ENCODE data around the gene TIAL1.
"Not testable (repeated sequence)": the region's sequence is repeated elsewhere in the genome, so short reads cannot be mapped to it uniquely, and the experiment has no call there.

The TIAL1 gene

DNA sequence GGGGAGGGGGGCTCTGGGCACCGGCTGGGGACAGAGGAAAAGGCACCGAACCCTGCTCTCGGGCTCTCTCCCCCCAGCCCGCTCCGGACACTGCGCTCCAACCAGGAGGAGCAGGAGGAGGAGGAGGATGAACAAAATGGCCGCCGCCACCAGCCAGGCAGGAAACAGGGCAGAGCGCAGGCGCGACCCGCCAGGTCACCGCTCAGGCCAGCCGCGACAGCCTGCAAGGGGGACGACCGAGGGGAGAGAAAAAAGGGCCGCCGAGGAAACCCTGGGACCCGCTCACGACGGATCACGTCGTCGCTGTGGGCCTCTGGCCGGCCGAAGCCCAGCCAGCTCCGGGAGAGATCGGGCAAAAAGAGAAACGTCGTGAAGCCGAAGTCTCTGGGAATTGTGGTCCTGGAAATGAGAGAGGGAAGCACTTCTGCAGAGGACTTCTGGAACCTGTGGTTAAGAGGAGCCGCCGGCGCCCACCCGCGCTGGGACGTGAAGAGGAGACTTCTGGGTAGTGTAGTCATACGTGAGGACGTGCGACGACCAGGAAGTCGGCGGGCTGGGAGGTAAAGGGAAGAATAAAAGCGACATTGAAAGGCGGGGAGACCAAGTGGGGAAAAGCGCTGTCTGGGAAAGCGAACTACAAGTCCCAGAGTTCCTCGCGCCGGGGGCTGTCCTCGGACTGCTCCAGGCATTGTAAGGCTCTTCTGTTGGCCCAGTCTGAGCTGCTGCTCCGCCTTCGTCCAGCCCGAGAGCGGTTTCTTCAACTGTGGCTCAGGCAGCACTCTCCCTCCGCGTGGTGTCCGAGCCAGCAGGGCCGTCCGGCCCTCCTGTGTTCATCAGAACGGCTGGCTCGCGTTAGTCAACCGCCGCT lies at the start of gene TIAL1:
Gene TIAL1, minus strand, starts transcription at position 428 of the 868 bp plus-strand sequence. CDS start 499 bp downstream, outside the sequence.
- peak; percentile 95 for DNase-seq

DNA sequence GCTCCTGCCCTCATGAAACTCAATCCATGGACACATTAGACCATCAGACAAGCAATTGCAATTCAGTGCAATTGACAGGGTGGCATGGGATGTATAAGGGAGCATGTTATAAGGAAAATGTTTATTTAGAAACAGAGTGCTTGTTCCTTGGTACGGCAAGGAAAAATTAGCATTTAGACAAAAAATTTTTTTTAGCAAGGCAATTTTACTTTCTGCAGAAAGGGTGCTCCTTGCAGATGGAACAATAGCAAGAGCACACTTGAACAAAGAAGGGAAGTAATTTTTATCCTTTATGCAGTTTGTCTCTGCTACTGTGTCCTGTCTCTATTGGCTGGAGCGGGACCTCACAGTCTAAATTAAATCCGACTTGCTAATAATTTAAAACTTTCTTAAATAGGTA lies 48.2 kb upstream of the TIAL1 start:
- no peak for DNase-seq

GRCh38 chr10:119644205-119644814 lies 47.5 kb upstream of the TIAL1 start:
- DNase-seq, result no peak

DNA sequence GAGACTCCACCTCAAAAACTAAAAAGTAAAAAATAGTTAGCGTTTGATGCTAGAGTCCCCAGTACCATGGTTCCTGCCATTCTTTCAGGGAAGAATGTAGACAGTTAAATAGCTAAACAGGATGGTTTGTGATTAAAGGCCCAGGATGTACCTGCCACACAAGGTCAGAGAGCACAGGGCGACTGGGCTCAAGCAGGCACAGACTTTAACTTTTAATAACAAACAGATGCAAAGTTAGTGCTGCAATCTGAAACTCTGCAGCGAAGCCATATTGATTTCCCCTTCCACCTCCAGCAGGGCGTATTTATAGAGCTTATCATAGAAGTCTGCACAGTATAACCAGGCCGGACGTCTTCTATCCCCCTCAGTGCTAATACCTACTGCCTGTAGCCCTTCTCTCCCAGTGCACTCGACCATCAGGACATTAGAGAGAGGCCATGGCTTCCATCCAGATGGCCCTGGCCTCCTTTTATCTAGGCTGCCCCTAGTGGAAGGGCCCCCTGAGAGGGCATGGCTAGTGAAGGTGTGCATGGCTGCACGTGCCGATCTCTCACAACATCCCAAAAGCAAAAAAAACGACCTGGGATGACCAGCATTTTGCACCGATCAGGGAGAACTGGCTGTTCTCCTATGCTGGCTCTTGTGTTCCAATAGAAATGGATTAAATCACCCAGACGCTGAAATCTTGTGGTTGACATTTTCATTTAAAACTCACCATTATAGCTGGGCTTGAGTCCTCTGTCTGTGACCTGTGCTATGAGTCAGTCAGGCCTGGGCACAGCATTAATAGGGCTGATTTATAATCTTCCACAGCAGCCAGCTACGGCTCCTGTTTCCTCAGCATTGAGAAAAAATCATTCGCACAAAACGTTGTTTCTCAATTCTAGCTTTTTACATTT lies 46.8 kb upstream of the TIAL1 start:
- no peak for DNase-seq

DNA sequence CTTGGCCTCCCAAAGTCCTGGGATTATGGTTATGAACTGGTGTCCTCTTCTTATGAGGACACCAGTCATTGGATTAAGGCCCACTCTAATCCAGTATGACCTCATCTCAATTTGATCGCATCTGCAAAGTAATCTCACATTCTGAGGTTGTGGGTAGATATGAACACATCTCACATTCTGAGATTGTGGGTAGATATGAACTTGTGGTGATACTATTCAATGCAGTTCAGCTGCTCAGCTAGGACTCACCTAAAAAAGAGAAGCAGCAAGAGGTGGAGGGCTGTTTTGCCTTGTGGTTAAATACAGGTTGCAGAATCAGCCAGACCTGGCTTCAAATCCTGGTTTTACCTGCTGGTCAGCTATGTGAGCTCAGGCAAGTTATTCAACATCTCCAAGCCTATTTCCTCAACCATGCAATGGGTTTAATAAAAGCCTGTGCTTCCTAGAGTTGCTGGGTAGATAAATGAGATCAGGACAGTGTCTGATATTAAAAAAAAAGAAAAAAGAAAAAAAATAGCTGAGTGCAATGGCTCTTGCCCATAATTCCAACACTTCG lies 45.9 kb upstream of the TIAL1 start:
- DNase-seq, result no peak

GRCh38 chr10:119640875-119641526 lies 44.2 kb upstream of the TIAL1 start:
- DNase-seq, result no peak

DNA sequence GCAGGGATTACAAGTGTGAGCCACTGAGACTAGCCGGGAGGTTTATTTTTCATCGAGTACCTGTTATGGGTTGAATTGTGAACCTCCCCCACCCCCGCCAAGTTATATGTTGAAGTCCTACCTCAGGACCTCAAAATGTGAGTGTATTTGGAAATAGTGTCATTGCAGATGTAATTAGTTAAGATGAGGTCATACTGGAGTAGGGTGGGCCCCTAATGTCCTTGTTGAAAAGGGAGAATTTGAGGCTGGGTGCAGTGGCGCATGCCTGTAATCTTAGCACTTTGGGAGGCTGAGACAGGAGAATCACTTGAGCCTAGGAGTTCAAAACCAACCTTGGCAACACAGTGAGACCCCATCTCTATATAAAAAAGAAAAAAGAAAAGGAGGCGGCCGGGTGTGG lies 43.6 kb upstream of the TIAL1 start:
- no peak for DNase-seq

DNA sequence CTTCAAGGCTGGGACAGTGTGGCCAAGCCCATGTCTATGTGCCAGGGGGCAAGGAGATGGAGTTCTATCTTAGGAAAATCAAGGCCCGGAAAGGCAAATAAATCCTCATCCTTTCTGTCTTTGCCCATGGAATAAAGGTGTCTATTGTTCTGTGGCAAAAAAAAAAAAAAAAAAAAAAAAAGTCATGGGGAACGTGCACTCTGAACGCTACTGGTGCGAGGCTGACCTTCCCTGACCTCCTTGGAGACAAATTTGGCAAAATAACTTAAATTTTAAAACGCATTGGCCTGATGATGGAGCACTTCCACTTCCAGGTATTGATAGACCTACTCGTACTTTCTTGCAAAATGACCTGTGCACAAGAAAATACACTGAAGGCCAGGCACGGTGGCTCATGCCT lies 42.2 kb upstream of the TIAL1 start:
- no peak for DNase-seq

- no peak for DNase-seq
Measured at GRCh38 chr10:119637631-119638030, 40.9 kb upstream of the TIAL1 start.

DNA sequence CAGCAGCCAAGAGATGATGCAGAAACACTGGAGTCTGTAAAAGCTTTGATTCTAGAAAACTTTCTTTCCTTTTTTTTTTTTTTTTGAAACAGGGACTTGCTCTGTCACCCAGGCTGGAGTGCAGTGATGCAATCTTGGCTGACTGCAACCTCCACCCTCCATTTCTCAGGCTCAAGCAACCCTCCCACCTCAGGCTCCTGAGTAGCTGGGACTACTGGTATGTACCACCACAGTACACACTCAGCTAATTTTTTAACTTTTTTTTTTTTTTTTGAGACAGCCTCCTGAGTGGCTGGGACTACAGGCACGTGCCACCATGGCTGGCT lies 37.4 kb upstream of the TIAL1 start:
- no peak for DNase-seq

- DNase-seq, result no peak
Measured at GRCh38 chr10:119633538-119634218, 36.9 kb upstream of the TIAL1 start.

DNA sequence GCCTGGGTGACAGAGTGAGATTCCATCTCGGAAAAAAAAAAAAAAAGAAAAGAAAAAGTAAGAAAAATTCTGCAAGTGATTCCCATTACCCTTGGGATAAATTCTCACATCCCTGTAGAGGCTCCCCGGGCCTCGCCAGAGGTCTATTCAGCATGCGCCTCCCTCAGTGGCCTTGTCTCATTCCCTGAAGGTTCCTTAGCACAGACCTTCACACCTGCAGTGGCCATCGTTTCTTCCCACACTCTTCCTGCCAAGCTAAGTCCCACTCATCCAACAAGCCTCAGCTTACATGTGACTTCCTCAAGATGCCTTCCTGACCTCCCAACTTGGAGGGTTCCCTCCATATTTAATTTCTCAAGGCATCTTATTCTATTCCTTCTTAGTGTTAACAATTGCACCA lies 33.5 kb upstream of the TIAL1 start:
- no peak for DNase-seq

- DNase-seq, result no peak
Measured at GRCh38 chr10:119625570-119626280, 29.0 kb upstream of the TIAL1 start.

DNA sequence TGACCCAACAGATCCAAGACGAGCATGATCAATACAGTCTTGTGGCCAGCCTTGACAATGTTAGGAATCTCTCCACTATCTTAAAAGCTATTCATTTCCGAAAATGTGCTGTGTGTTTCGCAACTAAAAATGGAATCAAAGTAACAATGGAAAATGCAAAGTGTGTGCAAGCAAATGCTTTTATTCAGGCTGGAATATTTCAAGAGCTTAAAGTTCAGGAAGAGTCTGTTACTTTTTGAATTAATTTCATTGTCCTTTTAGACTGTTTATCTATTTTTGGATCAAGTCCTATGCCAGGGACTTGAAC lies 24.3 kb upstream of the TIAL1 start:
- DNase-seq, result no peak

GRCh38 chr10:119620241-119621077 lies 23.7 kb upstream of the TIAL1 start:
- no peak for DNase-seq

GRCh38 chr10:119619811-119620210 lies 23.0 kb upstream of the TIAL1 start:
- not testable (repeated sequence) for DNase-seq

DNA sequence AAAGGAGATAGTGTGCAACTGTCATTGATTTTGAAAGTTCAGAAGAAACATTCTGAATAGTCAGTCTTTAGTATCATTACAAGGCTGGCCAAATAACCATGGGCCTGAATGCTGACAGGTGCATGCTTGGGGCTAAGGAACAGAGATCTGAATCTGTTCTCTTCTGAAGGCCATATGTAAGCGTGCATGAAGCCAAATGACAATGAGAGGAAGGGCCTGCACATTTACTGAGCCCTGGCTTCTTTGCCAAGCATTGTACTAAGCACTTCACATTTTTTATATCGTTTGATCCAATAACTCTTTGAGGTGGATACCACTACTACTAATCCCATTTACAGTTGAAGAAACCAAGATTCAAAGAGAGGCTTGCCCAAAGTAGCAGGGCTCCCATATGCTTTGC lies 22.5 kb upstream of the TIAL1 start:
- no peak for DNase-seq

DNA sequence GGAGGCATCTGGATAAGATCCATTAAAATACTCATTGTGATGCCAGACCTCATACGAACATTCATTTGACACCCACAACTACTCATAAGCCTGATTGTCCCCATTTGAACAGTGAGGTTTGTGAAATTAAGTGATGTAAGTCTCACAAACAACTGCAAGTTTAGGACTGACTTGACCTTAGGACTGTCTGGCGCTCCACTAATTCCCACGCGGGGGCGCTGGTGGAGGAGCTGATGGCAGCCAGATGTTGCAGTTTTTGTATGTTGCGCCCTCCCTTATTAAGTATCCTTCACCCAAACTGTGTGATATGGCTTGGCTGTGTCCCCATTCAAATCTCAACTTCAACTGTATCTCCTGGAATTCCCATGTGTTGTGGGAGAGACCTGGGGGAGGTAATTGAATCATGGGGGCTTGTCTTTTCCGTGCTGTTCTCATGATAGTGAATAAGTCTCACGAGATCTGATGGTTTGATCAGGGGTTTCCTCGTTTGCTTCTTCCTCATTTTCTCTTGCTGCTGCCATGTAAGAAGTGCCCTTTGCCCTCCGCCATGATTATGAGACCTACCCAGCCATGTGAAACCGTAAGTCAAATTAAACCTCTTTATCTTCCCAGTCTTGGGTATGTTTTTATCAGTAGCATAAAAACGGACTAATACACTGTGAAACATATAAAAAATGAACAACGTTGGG lies 20.3 kb upstream of the TIAL1 start:
- DNase-seq, result no peak

GRCh38 chr10:119614686-119615085 lies 17.9 kb upstream of the TIAL1 start:
- no peak for DNase-seq

- no peak for DNase-seq
Measured at GRCh38 chr10:119613741-119614140, 17.0 kb upstream of the TIAL1 start.

Data from NK-92 treated with Interleukin-12 subunit alpha and Interleukin-12 subunit beta, amount 100 ng/mL, for 24 hours (cell line).